ENCODE results near the gene ADORA1. TPM values are rescaled to one million over a fixed set of nuclear protein-coding genes. Genes with fewer than 3 reads are reported as not detected.

Gene ADORA1
- polyA plus RNA-seq, 3 donors = 0.13 to 1.1 TPM; not detected in 1

GRCh38 chr1:203186091-203186445 is 58.5 kb downstream of the ADORA1 start:
- Histone ChIP-seq H3K4me1 (ENCODE audit: control insufficient read depth in 1 of 2, insufficient read depth in 2 of 2, low read length in 2 of 2) (peaks cover 8 to 17% of the 10 kb centered on the region in 2 donors), H3K27me3 (ENCODE audit: control insufficient read depth in 2 of 2, insufficient read depth in 2 of 2, low read length in 2 of 2) (no peaks in the 10 kb centered on the region), H3K36me3 (replicated peaks in 1 of 2; ENCODE audit: control insufficient read depth in 1 of 2, insufficient read depth in 2 of 2, low read length in 2 of 2) (no peaks in the 10 kb centered on the region), H3K9ac (ENCODE audit: insufficient read depth, low read length, poor library complexity, severe bottlenecking) (no peak overlapping the region), H3K4me3 (replicated peaks in 1 of 3; ENCODE audit: low read depth in 2 of 3, low read length in 3 of 3) (no peak overlapping the region), H4K20me1 (ENCODE audit: insufficient read depth, low read length) (no peaks in the 10 kb centered on the region), H3K4me2 (replicated peaks; ENCODE audit: extremely low read depth, low read length, poor library complexity, severe bottlenecking) (no peak overlapping the region), H3K79me2 (ENCODE audit: insufficient read depth, low read length) (no peaks in the 10 kb centered on the region), H3K27ac (ENCODE audit: low read depth in 1 of 2, low read length in 2 of 2) (no peak overlapping the region), H3K9me3 (replicated peaks in 1 of 2; ENCODE audit: control insufficient read depth in 1 of 2, insufficient read depth in 1 of 2, low read length in 2 of 2) (no peaks in the 10 kb centered on the region), H2AFZ (ENCODE audit: insufficient read depth, low read depth, low read length, poor library complexity, severe bottlenecking) (no peak overlapping the region)
- Mint-ChIP-seq H3K4me3 (no peak overlapping the region), H3K36me3 (no peaks in the 10 kb centered on the region), H3K27ac (no peak overlapping the region), H3K27me3 (ENCODE audit: low read depth in 3 of 3) (peaks cover 3 to 19% (median 7%) of the 10 kb centered on the region in 3 donors), H3K9me3 (no peaks in the 10 kb centered on the region), H3K4me1 (peaks cover 29% of the 10 kb centered on the region)
- intact Hi-C loops (cut with micrococcal nuclease) = no loop called here
- no peak for TF ChIP-seq CTCF (IDR thresholded peaks at IDR 0.05)
- no peak for DNase-seq
- 73% methylated on average over 1 of the region's 5 CpGs for WGBS (ENCODE audit: insufficient coverage)

DNA sequence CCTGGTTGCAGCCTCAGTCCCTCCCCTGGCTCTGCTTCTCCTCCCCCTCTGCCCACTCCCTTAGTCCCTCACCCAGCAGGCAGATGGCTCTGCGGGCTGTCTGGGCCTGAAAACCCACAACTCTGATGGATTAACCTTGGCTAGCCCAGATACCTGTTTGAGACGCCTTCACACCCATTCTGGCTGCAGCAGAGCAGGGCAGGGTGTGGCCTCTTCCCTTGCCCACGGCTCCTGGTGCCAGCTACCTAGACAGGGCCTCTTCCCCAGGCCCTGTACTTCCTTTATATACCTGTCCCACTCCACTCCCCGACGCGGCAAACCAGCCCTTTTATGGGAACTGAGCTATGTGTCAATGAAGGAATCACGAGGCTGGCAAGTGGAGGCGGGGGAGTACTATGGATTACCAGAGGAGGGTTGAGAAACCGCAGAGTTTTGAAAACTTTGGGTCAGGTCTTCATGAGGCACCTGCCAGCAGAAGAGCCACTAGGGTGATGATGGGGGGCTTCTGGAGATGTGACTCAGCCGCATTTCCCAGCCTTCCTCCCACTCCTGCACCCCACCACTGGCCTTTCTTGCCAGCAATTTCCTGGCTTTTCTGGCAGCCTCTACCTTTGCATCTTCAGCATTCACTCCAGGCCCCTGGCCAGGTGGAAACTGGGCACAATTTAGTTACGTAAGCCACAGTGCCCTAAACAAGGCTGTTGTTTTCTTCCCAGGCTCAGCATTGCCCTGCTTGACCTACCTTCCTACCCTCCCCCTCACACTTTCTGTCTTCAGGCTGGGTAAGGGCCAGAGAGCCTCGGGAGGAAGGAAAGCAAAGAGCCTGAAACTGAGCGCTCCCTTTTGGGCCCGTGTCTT is 59.1 kb downstream of the ADORA1 start, which contains the start of gene CHI3L1:
Gene CHI3L1, minus strand, starts transcription at position 259 of the 858 bp plus-strand sequence. Its CDS starts 81 bp downstream, at position 178.
- DNase-seq = peak in 2 of 3 donors; percentile 35 to 52
- Mint-ChIP-seq H3K9me3 (no peaks in the 10 kb centered on the region), H3K27me3 (ENCODE audit: low read depth in 3 of 3) (peaks cover 3 to 19% (median 6%) of the 10 kb centered on the region in 3 donors), H3K4me1 (peaks cover 29% of the 10 kb centered on the region), H3K36me3 (no peaks in the 10 kb centered on the region), H3K4me3 (peak within 1 kb of the TSS; percentile 28 to 30), H3K27ac (peak within 1 kb of the TSS in 2 of 7 donors; percentile 26 to 37)
- peak within 1 kb of the TSS; percentile 21 for H3K4me2 ChIP-seq (replicated peaks; ENCODE audit: extremely low read depth, low read length, poor library complexity, severe bottlenecking)
- no peaks in the 10 kb centered on the region for H4K20me1 ChIP-seq (ENCODE audit: insufficient read depth, low read length)
- H3K27ac ChIP-seq (ENCODE audit: low read depth in 1 of 2, low read length in 2 of 2) = no peak within 1 kb of the TSS
- no peak for TF ChIP-seq CTCF (IDR thresholded peaks at IDR 0.05)
- no peak within 1 kb of the TSS for H3K9ac ChIP-seq (ENCODE audit: insufficient read depth, low read length, poor library complexity, severe bottlenecking)
- 39% methylated on average over 6 of the region's 14 CpGs for WGBS (ENCODE audit: insufficient coverage)
- H3K79me2 ChIP-seq (ENCODE audit: insufficient read depth, low read length) = no peaks in the 10 kb centered on the region
- intact Hi-C loops (cut with micrococcal nuclease) = no loop called here
- H2AFZ ChIP-seq (ENCODE audit: insufficient read depth, low read depth, low read length, poor library complexity, severe bottlenecking) = peak within 1 kb of the TSS; percentile 21
- peaks cover 8 to 17% of the 10 kb centered on the region in 2 donors for H3K4me1 ChIP-seq (ENCODE audit: control insufficient read depth in 1 of 2, insufficient read depth in 2 of 2, low read length in 2 of 2)
- H3K9me3 ChIP-seq (replicated peaks in 1 of 2; ENCODE audit: control insufficient read depth in 1 of 2, insufficient read depth in 1 of 2, low read length in 2 of 2) = no peaks in the 10 kb centered on the region
- H3K36me3 ChIP-seq (replicated peaks in 1 of 2; ENCODE audit: control insufficient read depth in 1 of 2, insufficient read depth in 2 of 2, low read length in 2 of 2) = no peaks in the 10 kb centered on the region
- H3K4me3 ChIP-seq (replicated peaks in 1 of 3; ENCODE audit: low read depth in 2 of 3, low read length in 3 of 3) = no peak within 1 kb of the TSS
- no peaks in the 10 kb centered on the region for H3K27me3 ChIP-seq (ENCODE audit: control insufficient read depth in 2 of 2, insufficient read depth in 2 of 2, low read length in 2 of 2)

Data from CD14-positive monocyte (primary cell).